ENCODE results near the gene ANKRD16. TPM values are rescaled to one million over a fixed set of nuclear protein-coding genes. Genes with fewer than 3 reads are reported as not detected.

Gene ANKRD16
- total RNA-seq, 1 donor from 2014 or later, result 3.9 TPM

DNA sequence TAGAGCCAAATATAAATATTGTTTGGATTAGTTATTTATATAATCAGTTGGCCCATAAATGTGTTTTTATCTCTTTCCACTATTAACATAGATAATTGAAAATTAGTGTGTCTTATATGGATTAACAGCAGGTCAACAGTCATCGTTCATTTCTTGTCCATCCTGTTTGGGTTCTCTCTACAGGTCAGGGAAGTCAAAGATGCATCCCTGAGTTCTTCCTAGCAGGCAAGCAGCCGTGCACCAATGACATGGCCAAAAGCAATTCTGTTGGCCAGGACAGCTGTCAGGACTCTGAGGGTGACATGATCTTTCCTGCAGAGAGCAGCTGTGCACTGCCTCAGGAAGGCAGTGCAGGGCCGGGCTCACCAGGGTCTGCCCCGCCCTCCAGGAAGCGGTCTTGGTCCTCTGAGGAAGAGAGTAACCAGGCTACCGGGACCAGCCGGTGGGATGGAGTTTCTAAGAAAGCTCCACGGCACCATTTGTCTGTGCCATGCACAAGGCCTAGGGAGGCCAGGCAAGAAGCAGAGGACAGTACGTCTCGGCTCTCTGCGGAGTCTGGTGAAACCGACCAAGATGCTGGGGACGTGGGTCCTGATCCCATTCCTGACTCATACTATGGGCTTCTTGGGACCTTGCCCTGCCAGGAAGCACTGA lies 16.3 kb upstream of the ANKRD16 start:
- DNase-seq (ENCODE audit: low spot score), result no peak
- intact Hi-C loops (cut with DNase I), result no loop called here

DNA sequence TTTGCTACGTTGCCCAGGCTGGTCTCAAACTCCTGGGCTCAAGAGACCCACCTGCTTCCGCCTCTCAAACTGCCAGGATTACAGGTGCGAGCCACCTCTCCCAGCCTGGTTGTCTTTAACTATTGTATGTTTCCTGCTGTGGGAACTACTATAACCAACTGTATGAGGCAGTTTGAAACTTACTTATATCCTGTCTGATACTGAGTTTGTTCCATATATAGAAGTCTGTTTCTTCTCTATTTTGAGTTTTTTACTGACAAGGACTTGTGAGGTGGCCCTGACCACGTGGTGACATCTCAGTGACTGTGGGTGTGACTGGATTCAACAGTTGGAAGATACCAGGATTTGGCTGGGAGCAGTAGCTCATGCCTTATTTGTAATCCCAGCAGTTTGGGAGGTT lies 14.5 kb upstream of the ANKRD16 start:
- DNase-seq (ENCODE audit: low spot score), result no peak
- intact Hi-C loops (cut with DNase I), result no loop called here

DNA sequence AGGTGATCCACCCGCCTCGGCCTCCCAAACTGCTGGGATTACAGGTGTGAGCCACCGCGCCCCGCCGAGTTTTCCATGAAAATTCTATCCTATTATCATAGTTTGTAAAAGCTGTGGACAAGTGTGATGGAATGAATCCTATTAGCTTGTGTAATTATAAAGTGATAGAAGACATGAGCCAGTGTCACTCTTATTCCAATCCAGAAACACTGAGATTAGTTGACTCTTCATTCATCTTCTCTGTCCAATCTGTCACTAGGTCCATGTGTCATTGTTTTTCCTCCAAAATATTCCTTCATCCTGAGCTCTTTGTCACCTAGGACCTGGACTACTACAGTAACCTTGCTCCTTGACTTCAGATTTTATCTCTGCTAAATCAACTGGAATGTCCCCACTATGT lies 13.9 kb upstream of the ANKRD16 start:
- no peak for DNase-seq (ENCODE audit: low spot score)
- intact Hi-C loops (cut with DNase I), result no loop called here

DNA sequence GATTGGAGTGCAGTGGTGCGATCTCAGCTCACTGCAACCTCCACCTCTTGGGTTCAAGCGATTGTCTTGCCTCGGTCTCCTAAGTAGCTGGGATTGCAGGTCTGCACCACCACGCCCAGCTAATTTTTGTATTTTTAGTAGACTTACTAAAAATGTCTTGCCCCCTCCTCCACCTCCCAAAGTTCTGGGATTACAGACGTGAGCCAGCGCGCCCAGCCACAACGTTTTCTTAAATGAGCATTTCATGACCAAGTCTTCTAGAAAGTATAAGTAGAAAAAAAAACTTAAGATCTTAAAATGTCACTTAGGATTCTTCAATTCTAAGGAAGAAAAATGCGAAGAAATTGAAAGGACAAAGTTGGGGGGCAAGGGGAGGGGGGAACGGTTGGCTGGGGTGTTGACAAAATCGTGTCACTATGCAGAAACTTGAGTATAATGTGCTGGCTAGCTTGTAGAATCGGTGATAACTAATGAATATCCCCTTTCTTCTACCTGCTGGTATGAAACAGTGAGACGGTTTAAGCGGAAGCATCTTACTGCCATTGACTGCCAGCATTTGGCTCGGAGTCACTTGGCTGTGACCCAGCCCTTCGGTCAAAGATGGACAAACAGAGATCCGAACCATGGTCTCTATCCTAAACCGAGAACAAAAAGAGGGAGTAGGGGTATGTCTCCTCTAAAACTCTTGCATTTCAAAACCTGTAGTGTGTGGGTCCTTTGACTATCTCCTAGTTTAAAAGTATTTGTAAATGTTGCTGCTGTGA lies 13.0 kb upstream of the ANKRD16 start:
- no peak for DNase-seq (ENCODE audit: low spot score)
- intact Hi-C loops (cut with DNase I), result no loop called here

DNA sequence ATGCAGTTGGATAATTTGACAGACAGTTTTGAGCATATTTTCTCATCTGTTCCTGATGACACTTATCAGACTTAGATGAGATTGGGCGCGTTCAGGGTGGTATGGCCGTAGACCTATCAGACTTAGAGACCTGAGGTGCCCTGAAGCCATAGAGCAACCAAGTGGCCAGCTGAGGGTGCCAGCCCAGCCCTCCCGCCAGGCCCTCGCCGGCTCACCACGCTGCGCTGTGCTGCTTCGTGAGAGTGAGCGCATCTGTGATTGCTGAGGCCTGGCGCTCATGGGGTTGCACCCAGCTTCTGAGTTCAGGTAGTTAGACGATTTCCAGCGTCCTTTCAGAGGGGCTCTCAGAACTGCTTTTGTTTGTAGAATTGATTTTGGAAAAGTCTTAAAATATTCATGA lies 10.6 kb upstream of the ANKRD16 start:
- no peak for DNase-seq (ENCODE audit: low spot score)
- intact Hi-C loops (cut with DNase I), result no loop called here

DNA sequence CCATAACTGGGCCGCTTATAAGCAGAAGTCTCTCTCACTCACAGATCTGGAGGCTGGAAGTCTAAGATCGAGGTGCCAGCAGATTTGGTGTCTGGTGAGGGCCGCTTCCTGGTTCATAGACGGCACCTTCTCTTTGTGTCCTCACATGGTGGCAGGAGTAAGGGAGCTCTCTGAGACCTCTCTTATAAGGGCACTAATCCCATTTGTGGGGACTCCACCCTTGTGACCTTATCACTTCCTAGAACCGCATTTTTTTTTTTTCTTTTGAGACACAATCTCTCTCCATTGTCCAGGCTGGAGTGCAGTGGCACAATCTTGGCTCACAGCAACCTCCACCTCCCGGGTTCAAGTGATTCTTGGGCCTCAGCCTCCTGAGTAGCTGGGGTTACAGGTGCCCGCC lies 8.5 kb upstream of the ANKRD16 start:
- no peak for DNase-seq (ENCODE audit: low spot score)
- intact Hi-C loops (cut with DNase I), result no loop called here

DNA sequence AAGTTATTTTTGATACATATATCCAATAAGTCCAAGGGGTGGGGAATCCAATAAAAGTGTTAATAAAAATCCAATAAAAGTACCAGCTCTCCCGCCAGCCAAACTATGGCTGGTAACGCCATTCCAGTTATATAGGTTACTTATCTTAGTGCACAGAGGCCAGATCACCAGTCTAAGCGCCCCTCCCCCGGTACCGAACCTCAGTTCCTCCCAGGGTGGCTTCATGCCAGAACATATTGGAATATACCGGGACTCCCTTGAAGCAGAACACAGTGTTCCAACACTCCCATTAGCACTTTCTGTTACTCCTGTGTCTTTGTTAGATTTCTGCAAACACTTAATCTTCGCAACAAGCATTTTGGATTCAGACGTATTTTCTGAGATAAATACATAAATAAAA lies 7.8 kb upstream of the ANKRD16 start:
- DNase-seq (ENCODE audit: low spot score), result no peak
- intact Hi-C loops (cut with DNase I), result no loop called here

DNA sequence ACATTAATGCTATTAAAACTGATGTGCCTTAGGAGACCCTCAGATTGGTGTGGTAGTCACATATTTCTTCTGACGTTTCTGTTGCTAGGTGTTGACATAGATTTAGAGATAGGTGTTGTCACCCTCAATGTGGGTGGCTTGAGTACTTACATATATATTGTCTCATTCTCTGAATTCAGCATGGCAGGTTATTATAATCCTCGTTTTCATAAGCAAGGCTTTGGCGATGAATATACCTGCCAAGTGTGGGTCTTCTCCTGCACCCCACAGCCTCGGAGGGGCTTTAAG lies 7.3 kb upstream of the ANKRD16 start:
- intact Hi-C loops (cut with DNase I), result no loop called here
- no peak for DNase-seq (ENCODE audit: low spot score)

DNA sequence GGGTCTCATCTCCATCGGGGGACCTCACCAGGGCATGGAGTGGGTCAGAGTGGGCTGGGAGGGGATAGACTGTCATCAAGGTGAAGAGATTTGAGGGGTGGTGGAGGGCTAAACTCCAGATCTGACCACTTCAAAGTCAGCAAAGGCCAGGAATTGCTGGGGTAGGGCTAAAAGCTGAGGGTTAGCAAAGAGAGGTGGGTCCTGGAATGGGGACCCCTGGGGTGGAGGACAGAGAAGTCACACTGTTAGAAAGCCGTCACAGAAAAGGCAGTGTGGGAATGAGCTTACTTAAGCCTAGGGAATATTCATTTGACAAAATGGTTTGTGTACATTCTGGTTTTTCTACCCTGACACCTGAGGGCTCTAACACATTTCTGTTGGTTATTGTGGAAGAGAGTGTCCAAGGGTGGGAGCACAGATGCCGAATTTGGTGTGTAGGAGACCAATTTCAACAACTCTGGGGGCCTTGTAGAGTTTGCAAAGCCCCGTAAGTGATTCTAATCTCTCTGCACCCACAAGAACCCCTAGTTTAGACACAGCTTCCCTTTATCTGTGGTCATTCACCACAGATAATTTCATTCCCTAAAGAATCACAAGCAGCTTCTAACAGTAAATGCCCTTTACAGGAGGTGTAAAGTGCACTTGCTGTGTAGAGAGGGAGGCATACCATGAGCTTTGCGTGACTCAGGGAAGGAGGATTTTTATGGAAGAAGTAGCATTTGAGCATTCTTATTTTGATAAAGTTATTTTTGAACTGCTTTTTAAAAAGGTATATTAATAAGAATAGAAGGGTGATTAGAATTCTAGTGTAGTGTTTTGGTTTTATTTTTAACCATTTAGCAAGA lies 6.7 kb upstream of the ANKRD16 start:
- intact Hi-C loops (cut with DNase I), result no loop called here
- DNase-seq (ENCODE audit: low spot score), result peak; percentile 38

DNA sequence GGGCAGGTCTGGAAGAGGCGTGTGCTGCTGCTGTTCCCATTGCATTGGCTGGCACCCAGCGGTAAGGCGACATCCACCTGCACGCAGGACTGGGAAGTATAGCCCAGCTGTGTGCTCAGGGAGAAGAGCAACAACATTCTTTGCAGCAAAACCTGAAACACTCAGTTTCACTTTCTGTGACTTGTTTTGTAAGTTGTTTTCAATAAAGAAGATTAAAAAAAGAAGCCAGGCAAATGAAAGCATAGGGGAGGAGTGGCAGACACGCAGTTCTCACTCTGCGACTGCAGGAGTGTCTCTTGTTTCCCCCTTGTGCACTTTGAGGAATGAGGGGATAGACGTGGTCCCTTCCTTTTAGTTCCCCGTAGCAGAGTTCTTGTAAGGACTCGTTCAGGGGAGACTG lies 6.1 kb upstream of the ANKRD16 start:
- intact Hi-C loops (cut with DNase I), result no loop called here

DNA sequence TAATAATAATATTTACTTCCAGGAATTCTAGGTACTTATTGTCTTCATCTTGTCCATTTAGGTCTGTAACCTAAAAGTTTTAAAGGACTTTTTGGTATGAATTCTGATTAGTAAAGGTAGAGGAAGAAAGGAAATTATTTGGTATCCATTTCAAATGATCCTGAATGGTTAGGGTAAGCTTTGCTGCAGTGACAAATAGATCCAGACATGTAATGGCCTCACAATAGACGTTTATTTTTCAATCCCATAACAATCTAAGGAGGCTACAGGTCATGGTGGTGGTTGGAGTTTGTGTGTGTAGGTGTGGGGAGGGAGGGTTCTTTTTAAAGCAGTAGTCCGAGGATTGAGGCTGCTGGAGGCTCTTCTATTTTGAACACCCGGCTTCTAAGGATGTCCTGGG lies 5.7 kb upstream of the ANKRD16 start:
- no peak for DNase-seq (ENCODE audit: low spot score)
- intact Hi-C loops (cut with DNase I), result no loop called here

More for the DNA sequence above, 6.1 kb upstream of the ANKRD16 start:
- DNase-seq (ENCODE audit: low spot score), result no peak

DNA sequence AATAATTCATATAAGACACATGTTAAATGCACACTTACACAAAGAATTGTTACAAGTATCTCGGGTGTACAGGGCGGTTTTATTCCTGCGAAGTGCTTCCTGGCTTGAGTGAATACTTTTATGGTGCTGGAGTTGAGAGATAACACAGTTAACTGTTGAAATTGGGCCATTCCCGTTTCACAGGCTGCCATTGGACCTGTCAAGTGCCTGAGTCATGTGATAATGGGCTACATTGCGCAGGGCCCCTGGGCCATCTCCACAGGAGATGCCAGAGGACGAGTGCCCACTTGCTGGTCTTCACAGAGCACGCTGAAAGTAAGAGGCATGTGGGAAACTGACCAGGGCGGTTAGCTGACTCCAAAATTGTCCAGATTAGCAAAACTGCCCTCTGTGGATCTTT lies 5.2 kb upstream of the ANKRD16 start:
- intact Hi-C loops (cut with DNase I), result loop anchor here (5.0 kb wide), 1 partner anchor 507 kb away; no protein-coding TSS in a partner anchor
- DNase-seq (ENCODE audit: low spot score), result peak; percentile 82

DNA sequence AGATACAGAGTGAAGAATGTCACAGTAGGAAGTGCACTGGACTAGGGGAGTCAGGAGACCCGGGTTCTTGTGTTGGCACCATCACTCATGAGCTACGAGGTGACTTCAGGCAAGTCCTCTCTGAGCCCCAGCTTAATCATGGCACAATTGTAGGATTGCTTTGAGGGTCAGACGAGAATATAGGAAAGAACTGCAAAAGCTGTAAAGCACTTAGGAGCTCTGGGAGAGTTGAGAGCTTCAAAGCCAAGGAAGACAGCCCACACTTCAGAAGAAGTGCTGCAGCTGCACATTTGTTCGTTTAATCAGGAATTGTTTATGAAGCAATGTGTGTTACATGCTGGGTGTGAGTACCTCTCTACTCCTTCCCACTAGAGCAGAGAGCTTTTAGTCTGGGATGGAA lies 4.7 kb upstream of the ANKRD16 start:
- intact Hi-C loops (cut with DNase I), result loop anchor here (5.0 kb wide), 1 partner anchor 508 kb away; no protein-coding TSS in a partner anchor
- DNase-seq (ENCODE audit: low spot score), result no peak

DNA sequence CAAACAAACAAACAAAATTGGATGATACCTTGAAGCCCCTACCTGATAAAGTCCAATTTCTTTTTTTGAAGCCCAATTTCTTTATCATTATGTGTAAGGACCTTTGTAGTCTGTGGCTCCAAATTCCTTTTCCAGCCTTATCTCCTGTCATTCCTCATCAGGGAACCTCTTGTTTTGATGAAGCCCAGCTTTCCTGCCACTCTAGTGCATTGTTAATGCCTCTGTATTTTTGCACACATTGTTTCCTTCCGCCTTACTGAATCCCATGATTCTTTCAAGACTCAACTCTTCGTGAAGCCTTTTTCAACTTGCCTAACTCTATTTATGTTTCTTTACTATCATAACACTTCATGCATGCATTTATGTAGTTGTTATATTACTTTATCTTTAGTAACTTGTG lies 3.6 kb upstream of the ANKRD16 start:
- no peak for DNase-seq (ENCODE audit: low spot score)
- intact Hi-C loops (cut with DNase I), result loop anchor here (5.0 kb wide), 1 partner anchor 509 kb away; no protein-coding TSS in a partner anchor

DNA sequence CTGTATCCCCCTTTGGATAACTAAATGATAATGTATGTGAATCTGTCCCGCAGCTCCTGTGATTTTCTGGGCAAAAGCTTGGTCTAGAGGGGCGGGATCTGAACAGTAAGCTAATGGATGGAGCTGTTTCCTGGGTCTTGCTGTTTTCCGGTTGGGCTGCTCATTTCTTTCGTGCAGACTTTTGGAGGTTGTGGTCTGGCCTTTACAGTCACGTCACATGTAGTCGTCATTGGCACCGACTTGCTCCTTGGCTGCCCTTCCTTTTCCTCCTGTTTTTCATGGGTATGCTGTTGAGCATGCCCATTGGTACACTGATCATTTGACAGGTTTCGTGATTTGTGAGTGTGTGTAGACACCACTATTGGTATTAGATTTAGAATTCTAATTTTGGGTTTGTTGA lies 2.3 kb upstream of the ANKRD16 start:
- peak; percentile 49 for DNase-seq (ENCODE audit: low spot score)
- intact Hi-C loops (cut with DNase I), result loop anchor here (5.0 kb wide), 1 partner anchor 510 kb away; no protein-coding TSS in a partner anchor

DNA sequence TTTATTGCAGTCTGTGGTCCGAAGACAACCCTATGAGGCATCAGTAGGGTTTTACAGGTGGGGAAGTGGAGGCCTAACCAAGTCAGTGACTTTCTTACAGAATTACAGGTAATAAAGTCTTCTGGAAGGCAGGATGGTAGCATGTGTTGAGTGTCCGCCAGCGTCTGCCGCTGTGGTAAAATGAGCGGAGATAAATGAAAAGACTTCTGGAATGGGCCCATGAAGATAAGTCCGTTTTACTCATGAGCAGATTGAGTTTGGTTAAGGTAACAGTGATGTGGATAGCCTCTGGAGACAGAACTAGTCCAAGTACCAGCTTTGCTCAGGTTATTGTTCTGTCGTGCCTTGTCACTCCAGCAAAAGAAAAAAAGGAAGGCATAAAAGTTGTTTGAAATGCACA lies 1.3 kb upstream of the ANKRD16 start:
- no peak for DNase-seq (ENCODE audit: low spot score)
- intact Hi-C loops (cut with DNase I), result loop anchor here (5.0 kb wide), 1 partner anchor 511 kb away; no protein-coding TSS in a partner anchor

DNA sequence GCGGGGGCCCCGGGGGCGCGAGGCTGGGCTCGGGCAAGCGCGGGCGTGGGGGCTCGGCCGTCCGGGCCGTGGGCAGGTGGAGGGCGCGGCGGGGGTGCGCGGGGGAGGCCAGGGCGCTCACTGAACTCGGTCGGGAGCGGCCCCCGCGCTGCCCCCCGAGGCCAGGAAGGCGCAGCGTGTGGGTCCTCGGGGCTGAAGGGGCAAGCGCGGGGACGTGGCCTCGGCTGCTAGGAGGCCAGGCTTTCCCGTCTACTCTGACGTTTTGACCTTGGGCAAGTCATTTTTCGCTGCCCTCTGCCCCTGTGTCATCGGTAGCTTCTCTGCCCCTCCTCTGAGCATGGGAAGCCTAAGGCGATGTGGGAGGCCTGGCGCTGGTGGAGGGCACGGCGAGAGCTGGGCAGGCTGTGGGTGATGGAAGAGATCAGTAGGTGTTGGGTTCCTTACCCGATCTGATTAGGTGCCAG lies 791 bp upstream of the ANKRD16 start:
- intact Hi-C loops (cut with DNase I), result loop anchor here (5.0 kb wide), 1 partner anchor 512 kb away; no protein-coding TSS in a partner anchor
- peak; percentile 75 for DNase-seq (ENCODE audit: low spot score)

DNA sequence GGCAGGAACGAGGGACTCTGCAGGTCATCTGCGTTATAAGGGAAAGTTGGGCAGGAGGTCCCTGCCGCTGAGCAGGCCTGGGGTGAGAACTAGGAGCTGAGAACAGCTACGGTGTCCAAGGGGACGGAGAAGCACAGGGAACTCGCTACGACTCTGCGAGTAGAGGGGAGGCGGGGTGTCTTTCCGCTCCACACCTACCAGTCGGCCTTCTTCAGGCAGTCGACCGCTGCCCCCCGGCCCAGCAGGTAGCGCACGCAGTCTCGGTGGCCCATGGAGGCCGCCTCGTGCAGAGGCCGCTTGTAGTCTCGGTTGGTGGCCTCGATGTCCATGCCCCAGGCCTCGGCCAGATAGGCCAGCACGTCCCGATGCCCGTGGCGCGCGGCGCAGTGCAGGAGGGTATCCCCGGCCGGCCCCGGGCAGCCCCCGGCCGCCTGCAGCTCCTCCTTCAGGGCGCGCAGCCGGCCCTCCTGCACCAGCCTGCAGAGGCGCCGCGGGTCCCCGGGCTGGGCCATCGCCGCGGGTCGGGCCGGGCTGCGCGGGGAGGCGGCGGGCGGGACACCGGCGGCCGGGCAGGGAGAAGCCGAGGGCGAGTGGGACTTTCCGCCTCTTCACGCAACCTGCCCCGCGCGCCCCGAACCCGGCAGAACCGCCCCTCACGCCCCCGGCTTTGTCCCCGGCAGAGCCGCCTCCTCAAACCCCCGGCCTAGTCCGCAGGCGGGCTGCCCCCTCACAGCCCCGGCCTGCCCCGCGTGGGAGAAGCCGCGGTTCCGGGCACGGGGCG lies 660 bp downstream of the ANKRD16 start:
- intact Hi-C loops (cut with DNase I), result loop anchor here (1.0 kb wide), 1 partner anchor 76 kb away; the partner anchor contains the start of gene GDI2
- DNase-seq (ENCODE audit: low spot score), result peak; percentile 74

DNA sequence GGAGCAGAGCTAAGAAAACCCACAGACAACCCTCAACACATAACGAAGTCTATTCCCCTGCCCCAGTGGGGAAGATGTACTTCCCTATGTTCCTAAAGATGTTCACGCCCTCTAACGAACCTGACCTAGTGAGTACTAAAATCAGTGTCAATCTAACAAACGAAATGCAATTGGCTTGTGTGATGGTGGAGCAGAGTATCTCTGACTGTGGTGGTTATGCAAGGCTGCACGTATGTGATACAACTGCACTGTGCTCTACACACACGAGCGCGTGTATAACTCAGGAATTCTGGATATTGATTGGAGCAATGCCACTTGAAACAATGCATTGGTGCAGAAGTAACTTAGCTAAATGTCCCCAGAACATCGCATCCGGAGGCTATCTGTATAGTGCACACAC lies 1.3 kb downstream of the ANKRD16 start:
- intact Hi-C loops (cut with DNase I), result no loop called here
- DNase-seq (ENCODE audit: low spot score), result peak; percentile 39

Data from cardiac septum (tissue), 1 donor.